Rectal smooth muscle tissue (tissue), 1 donor: ENCODE data around the gene RAD51C.

ENCODE experiments used
- H3K27ac ChIP-seq: one replicate; pipeline ENCODE4 v1.7.0; 2013; ENCODE audit warnings: low read depth, low read length, inconsistent platforms
- H3K27me3 ChIP-seq: one replicate; pipeline ENCODE4 v1.7.0; 2013; ENCODE audit warnings: low read length; ENCODE audit not compliant: control insufficient read depth, insufficient read depth
- H3K36me3 ChIP-seq: one replicate; pipeline ENCODE4 v1.7.0; 2013; ENCODE audit warnings: low read length; ENCODE audit not compliant: control insufficient read depth, insufficient read depth
- H3K4me1 ChIP-seq: one replicate; pipeline ENCODE4 v1.7.0; 2013; ENCODE audit warnings: low read length; ENCODE audit not compliant: control insufficient read depth, insufficient read depth
- H3K4me3 ChIP-seq: one replicate; pipeline ENCODE4 v1.7.0; 2013; ENCODE audit warnings: low read length
- H3K9ac ChIP-seq: one replicate; pipeline ENCODE4 v1.7.0; 2013; ENCODE audit warnings: low read length

The RAD51C gene

DNA sequence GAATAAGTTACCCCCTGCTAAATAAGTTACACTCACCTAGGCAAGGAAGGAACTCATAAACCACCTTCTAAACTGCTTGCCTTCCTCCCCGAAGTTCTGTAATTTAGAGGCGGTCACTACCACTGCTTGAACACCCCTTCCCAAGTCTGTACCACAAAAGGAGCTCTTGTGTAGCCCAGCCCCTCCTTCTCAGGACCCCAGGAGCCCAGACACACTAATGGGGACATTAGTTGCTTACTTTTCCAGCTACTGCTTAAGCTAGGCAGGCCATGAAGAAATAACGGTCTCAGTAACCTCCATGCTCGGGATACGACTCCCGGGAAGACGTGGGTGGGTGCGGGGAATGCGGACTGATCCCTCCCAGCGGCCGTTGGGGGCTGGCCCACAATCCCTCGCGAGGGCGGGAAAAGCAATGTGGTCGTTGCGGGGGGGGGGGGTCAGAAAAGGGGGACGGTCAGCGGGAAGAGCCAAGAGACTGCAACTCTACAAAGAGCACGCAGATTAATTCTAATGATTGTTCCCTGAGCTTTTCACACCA is 632 bp upstream of the RAD51C start, which contains the start of gene TEX14:
TSS of gene TEX14 (minus strand) at position 345 of the 538 bp plus-strand sequence. CDS start 40,044 bp downstream, outside the sequence.
- Histone ChIP-seq H3K27ac (peak within 1 kb of the TSS; percentile 89), H3K4me3 (peak within 1 kb of the TSS; percentile 86), H3K36me3 (no peaks in the 10 kb centered on the region), H3K27me3 (no peaks in the 10 kb centered on the region), H3K4me1 (peaks cover 12% of the 10 kb centered on the region), H3K9ac (peak within 1 kb of the TSS; percentile 61)

- H3K9ac ChIP-seq = peak overlapping the region; percentile 61
- peak overlapping the region; percentile 89 for H3K27ac ChIP-seq
- no peaks in the 10 kb centered on the region for H3K36me3 ChIP-seq
- no peaks in the 10 kb centered on the region for H3K27me3 ChIP-seq
- peaks cover 12% of the 10 kb centered on the region for H3K4me1 ChIP-seq
- peak overlapping the region; percentile 86 for H3K4me3 ChIP-seq
These were observed 806 bp downstream of the RAD51C start for GRCh38 chr17:58693208-58693607.

DNA sequence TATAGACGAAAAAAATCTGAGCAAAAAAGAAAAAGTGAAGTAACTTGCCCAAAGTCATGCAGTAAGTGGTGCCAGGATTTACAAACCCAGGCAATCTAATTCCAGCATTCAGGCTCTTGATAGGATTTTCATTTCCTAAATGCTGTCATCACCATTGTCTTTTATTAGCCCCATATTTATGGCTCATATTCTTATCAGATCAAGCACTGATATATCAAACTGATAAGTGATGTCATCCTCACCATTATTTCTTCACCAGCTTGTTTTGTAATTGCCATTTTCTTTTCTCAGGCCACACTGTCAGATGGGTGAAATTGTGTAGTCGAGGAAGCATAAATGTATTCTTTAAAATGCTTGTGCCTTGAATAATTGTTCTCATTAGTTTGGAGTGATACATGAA is 1.3 kb downstream of the RAD51C start:
- no peak overlapping the region for H3K9ac ChIP-seq
- no peak overlapping the region for H3K27ac ChIP-seq
- peaks cover 12% of the 10 kb centered on the region for H3K4me1 ChIP-seq
- H3K4me3 ChIP-seq = no peak overlapping the region
- no peaks in the 10 kb centered on the region for H3K27me3 ChIP-seq
- no peaks in the 10 kb centered on the region for H3K36me3 ChIP-seq

GRCh38 chr17:58694302-58694701 is 1.9 kb downstream of the RAD51C start:
- Histone ChIP-seq H3K36me3 (no peaks in the 10 kb centered on the region), H3K4me3 (no peak overlapping the region), H3K9ac (no peak overlapping the region), H3K27me3 (no peaks in the 10 kb centered on the region), H3K27ac (no peak overlapping the region), H3K4me1 (peaks cover 12% of the 10 kb centered on the region)

DNA sequence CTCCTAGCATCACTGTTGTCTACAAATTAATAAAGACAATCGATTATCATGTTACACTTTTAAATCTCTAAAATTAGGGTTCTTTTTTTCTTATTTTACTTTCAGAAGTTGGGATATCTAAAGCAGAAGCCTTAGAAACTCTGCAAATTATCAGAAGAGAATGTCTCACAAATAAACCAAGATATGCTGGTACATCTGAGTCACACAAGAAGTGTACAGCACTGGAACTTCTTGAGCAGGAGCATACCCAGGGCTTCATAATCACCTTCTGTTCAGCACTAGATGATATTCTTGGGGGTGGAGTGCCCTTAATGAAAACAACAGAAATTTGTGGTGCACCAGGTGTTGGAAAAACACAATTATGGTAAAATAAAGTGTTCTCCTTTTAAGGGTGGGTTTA is 2.4 kb downstream of the RAD51C start:
- Histone ChIP-seq H3K9ac (no peak overlapping the region), H3K27ac (no peak overlapping the region), H3K36me3 (no peaks in the 10 kb centered on the region), H3K4me3 (no peak overlapping the region), H3K27me3 (no peaks in the 10 kb centered on the region), H3K4me1 (peaks cover 12% of the 10 kb centered on the region)

GRCh38 chr17:58699771-58700170 is 7.4 kb downstream of the RAD51C start:
- no peak overlapping the region for H3K4me3 ChIP-seq
- no peaks in the 10 kb centered on the region for H3K27me3 ChIP-seq
- no peaks in the 10 kb centered on the region for H3K4me1 ChIP-seq
- H3K27ac ChIP-seq = no peak overlapping the region
- H3K36me3 ChIP-seq = no peaks in the 10 kb centered on the region
- no peak overlapping the region for H3K9ac ChIP-seq

DNA sequence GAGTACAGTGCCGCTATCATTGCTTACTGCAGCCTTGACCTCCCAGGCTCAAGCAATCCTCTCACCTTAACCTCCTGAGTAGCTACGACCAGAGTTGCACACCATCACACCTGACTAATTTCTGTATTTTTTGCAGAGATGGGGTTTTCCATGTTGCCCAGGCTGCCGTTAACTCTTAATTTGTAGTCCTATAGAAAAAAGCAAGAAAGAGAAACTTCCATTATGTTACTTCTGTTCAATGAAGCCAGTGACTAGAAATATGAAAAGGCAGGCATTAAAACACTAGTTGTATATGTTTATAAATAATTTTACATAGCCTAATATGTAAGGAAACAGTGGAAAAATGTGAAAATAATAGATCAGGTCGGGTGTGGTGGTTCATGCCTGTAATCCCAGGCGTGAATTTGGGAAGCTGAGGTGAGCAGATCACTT is 9.7 kb downstream of the RAD51C start:
- H3K27me3 ChIP-seq = no peaks in the 10 kb centered on the region
- H3K9ac ChIP-seq = no peak overlapping the region
- no peak overlapping the region for H3K27ac ChIP-seq
- no peaks in the 10 kb centered on the region for H3K36me3 ChIP-seq
- H3K4me3 ChIP-seq = no peak overlapping the region
- H3K4me1 ChIP-seq = no peaks in the 10 kb centered on the region

DNA sequence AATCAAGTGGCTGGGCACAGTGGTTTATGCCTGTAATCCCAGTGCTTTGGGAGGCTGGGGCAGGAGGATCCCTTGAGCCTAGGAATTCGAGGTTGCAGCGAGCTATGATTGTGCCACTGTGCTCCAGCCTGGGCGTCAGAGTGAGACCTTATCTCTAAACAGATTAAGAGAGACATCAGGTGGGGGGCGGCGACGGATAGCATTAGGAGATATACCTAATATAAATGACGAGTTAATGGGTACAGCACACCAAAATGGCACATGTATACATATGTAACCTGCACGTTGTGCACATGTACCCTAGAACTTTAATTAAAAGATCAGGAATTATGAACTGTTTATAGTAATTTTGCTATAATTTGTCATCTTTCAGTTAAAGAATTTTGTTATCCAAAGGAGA is 10.3 kb downstream of the RAD51C start:
- Histone ChIP-seq H3K27ac (no peak overlapping the region), H3K9ac (no peak overlapping the region), H3K4me1 (no peaks in the 10 kb centered on the region), H3K27me3 (no peaks in the 10 kb centered on the region), H3K36me3 (no peaks in the 10 kb centered on the region), H3K4me3 (no peak overlapping the region)

- Histone ChIP-seq H3K27me3 (no peaks in the 10 kb centered on the region), H3K27ac (no peak overlapping the region), H3K36me3 (no peaks in the 10 kb centered on the region), H3K9ac (no peak overlapping the region), H3K4me3 (no peak overlapping the region), H3K4me1 (no peaks in the 10 kb centered on the region)
These were observed 10.9 kb downstream of the RAD51C start for GRCh38 chr17:58703137-58703915.

- no peaks in the 10 kb centered on the region for H3K36me3 ChIP-seq
- no peak overlapping the region for H3K4me3 ChIP-seq
- H3K4me1 ChIP-seq = no peaks in the 10 kb centered on the region
- no peak overlapping the region for H3K27ac ChIP-seq
- no peaks in the 10 kb centered on the region for H3K27me3 ChIP-seq
- no peak overlapping the region for H3K9ac ChIP-seq
These were observed 11.5 kb downstream of the RAD51C start for GRCh38 chr17:58703916-58704286.

- H3K27ac ChIP-seq = no peak overlapping the region
- H3K27me3 ChIP-seq = no peaks in the 10 kb centered on the region
- H3K4me3 ChIP-seq = no peak overlapping the region
- no peaks in the 10 kb centered on the region for H3K36me3 ChIP-seq
- no peaks in the 10 kb centered on the region for H3K4me1 ChIP-seq
- no peak overlapping the region for H3K9ac ChIP-seq
These were observed 14.1 kb downstream of the RAD51C start for GRCh38 chr17:58706351-58707140.

DNA sequence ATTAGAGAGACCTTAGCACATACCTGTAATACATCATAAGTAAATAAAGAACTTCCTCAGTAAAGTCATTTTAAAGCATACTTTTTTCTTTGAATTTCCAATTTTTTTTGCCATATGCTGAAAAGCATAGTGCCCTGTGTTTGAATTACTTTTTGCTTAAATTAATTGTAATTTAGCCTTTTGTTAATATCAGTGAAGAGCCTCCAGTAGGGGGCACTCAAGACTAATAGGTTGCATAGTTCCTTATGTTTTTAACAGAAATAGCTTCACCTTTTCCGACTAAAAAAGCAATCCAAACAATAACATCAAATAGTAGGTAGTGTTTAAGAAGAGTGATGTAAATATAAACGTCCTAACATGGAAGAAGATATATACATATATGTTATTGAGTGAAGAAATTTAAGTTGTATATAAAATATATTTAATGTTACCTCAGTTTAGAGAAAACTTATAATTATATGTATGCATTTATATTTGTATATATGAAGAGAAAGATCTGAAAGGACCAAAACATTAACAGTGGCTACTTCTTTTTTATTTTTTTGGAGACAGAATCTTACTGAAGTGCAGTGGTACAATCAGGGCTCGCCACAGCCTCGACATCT is 18.6 kb downstream of the RAD51C start:
- Histone ChIP-seq H3K4me1 (no peaks in the 10 kb centered on the region), H3K27me3 (no peaks in the 10 kb centered on the region), H3K4me3 (no peak overlapping the region), H3K9ac (no peak overlapping the region), H3K27ac (no peak overlapping the region), H3K36me3 (no peaks in the 10 kb centered on the region)
